ENCODE results near the gene INHBB.
"Not testable (repeated sequence)": the region's sequence is repeated elsewhere in the genome, so short reads cannot be mapped to it uniquely, and the experiment has no call there.

Gene INHBB

DNA sequence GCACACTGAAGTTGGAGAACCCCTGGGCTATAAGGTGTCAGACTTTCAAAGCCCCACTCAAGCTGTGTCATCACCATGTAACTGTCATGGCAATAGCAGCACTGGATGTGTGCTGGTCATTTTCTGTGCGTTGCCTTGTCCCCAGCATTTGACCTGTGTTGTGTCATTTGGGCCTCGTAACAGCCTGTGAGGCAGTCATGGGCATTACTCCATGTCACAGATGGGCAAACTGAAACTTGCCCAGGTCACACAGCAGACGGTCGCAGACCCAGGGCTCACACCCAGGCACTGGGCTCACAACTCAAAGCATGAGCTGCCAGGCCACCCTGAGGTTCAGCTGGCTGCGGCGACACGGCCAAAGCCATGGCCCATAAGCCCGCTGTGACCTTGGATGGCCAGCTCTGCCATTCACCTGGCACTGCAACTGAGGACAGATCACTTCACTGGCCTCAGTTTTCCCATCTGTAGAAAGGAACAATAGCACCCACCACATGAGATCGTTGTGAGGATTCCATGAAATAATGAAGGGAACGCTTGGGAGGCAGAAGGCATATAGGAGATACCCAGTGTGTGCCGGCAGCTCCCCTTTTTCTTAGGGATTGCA lies 36.7 kb downstream of the INHBB start:
- DNase-seq = no peak

DNA sequence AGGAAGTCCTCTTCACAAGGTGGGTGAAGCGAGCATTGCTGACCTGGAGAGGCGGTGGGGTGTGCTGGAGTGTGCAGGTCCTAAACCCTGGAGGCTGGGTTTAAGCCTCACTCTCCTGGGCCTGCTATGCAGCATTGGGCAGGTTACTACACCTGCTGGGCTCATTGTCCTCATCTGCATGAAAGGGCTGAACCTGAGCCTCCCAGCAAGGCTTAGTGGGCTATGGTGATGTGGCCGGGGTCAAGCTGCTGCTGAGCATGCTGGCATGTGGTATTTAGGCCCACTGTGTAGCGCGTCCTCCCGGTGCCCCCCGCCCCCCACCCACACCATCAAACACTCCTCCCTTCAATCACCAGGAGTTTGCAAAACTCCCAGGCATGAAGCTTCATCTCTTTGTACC lies 37.3 kb downstream of the INHBB start:
- no peak for DNase-seq

DNA sequence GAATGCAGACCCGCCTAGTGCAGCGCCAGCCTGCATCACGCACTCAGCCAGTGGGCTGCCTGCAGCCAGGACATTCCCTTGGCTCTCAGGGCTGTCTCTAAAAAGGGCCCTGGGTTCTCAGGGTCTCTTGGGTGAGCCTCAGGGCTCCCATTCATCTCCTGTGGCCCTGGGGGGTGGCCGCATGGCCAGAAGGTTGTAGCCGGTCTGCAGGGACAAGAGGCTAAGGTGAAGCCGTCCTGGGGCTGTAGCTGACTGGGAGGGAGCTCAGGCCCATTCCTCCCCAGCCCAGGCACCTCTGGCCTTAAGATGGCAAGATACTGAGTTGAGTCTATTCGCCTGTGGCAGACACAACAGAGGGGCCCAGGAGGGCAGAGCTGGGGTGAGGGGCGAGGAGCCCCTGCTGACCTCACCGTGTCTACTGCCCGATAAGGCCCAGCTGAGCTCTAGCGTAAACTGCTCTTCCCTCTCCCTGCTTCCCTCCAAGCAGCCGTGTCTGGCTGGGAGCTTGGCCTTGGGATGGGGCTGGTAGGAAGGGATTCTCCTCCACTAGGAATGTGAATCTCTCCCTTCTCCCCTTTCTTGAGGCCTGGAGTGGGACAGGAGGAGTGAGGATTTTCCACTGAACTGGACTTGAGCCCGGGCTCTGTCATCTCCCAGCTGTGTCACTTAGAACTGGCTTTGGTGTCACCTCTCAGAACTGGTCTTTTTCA lies 37.9 kb downstream of the INHBB start:
- no peak for DNase-seq

DNA sequence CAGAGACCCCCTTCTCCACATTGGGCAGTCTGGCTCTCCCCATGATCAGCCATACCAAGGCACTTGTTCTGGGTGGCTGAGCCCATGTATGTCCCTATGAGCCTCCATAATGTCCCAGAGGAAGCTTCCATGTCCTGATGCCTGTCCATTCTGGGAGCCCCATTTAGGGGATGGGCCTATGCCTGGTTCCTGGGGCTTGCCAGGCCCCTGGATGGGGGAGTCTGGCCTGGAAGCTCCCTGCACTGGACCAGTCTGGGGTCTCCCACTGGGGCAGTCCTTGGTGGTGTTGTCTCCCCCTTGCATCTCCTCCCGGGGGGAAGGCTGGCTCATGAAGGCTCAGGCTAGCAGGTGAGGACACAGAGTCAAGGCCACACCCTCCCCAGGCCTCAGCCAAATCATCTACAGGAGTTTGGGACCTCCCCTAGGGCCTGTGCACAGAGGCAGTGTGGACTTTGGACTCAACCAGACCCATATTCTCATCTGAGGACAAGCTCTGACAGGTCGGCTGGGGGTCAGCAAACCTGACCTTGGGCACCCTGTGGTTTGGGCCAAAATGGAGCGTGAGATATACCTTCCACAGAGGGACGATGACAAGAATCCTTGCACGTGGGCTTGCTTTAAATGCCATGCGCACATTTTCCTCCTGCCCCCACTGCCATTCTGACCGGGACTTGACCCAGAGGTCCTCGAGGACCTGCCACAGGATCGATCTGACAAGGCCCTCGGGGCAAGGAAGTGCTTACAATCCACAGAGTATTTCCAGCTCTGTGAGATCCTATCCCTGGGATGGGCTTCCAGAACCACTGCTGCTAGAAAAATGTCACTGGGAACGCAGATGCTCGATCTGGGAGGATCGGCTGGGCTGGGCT lies 38.8 kb downstream of the INHBB start:
- DNase-seq = no peak

DNA sequence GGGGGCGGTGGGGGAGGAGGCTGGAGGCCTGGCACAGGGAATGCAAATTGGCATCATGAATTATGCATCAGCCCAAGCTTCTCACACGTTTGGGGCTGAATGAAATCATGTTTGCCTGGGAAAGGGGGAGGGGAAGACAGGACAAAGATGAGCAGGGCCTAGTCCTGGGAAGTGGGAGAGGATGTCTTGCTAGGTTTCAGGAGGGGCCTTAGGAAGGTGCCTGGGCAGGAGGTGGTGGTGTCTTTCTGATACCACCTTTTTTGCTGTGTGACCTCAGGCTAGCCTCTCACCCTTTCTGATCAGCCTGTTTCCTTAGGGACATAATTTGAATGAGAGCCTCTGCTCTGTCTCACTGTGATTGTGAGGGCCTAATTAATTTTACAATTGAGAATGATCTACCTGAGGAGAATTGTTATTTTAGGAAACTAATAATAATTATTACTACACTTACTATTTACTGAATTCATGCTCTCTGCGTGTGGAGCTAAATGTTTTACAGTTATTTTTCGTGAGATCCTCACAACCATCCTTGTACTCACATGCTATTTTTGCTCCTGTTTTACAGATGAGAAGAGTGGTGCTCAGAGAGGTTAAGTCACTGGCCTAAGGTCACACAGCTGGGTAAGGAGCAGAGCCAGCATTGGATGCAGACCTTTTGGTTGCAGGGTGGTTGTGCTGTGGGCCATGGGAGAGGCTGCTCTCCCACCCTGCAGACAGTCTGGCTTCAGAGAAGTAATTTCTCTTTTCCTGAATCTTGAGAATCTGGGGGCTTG lies 39.6 kb downstream of the INHBB start:
- no peak for DNase-seq

DNA sequence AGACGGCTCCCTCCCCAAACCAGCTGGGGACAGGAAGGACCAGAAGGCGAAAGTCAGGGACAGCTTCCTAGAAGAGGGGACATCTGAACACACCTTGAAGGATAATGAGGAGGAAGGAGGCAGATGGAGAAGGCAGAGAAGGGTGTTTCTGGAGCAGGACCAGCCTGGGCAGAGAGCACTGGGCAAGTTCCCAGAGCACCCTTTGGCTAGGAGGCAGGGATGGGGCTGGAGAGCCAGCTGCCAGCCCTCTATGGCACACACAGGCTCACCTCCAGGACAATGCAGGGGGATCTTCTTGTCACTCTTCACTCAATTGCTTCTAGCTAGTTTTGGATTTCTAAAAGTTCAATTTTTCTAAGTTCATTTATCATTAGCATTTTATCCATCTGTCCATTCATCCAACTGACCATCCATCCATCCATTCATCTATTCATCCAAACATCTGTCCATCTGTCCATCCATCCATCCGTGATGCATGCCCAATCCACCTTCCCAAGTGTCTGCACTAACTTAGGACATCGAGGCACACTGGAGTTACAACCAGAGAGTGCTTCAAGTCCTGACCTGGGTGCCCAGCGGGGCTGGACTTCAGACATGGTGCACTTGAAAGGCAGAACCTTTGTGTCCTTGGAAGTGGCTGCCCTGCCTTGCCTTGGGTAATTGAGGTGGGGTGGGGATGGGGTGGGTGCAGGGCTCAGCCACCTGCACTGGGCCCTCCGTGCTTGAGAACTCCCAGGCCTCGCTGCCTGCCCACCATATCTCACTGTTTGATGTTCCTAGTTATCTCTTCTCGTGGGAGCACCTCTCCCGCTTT lies 42.5 kb downstream of the INHBB start:
- DNase-seq = no peak

DNA sequence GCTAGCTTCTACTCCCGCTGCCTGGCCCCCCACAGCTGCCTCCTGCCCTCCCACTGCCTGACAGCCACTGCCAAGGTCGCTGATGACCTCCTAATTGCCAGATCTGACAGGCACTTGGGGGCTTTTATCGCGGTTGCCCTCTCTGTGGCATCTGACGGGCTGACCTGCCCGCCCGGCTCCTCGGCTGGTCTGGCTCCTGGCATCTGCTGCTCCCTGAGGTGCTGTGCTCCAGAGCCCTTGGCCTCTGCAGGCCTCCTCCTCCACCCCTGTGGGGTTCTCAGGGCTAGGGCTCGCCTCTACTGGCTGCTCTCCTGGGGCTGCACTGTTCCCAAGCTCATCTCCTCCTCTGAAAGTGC lies 43.1 kb downstream of the INHBB start:
- DNase-seq = no peak

DNA sequence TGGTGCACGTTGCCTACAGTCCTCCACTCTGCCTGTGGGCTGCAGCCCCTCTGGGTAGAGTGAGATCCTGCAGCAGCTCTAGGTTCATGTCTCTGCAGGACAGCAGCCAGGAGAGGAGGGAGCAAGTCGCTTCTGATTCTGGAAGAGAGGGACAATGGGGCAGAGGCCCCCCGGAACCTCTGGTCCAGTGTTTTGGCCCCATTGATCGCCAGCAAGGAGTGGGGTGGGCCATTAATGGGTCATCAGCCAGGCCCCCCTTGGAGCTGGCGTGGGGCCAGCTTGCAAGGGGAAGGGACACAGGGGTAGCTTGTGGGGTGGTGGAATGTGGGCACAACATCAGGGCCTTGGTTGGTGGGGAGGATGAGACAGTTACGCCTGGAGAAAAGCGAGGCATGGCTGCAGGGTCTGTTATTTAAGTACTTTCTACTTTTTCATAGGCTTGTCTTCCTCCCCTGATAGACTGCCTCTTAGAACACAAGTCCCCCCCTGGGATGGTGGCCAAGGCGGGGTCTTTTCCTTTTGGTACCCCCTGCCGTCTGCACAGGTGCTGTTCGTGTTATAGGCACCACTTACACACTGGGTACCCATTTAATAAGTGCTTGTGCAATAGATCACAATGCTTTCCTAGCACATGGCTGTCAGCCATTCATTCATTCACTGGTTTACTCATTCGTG lies 44.6 kb downstream of the INHBB start:
- DNase-seq = no peak

DNA sequence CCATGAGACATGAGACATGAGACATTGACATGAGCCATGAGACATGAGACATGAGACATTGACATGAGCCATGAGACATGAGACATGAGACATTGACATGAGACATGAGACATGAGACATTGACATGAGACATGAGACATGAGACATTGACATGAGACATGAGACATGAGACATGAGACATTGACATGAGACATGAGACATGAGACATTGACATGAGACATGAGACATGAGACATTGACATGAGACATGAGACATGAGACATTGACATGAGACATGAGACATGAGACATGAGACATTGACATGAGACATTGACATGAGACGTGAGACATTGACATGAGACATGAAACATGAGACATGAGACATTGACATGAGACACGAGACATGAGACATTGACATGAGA lies 45.4 kb downstream of the INHBB start:
- DNase-seq = not testable (repeated sequence)

DNA sequence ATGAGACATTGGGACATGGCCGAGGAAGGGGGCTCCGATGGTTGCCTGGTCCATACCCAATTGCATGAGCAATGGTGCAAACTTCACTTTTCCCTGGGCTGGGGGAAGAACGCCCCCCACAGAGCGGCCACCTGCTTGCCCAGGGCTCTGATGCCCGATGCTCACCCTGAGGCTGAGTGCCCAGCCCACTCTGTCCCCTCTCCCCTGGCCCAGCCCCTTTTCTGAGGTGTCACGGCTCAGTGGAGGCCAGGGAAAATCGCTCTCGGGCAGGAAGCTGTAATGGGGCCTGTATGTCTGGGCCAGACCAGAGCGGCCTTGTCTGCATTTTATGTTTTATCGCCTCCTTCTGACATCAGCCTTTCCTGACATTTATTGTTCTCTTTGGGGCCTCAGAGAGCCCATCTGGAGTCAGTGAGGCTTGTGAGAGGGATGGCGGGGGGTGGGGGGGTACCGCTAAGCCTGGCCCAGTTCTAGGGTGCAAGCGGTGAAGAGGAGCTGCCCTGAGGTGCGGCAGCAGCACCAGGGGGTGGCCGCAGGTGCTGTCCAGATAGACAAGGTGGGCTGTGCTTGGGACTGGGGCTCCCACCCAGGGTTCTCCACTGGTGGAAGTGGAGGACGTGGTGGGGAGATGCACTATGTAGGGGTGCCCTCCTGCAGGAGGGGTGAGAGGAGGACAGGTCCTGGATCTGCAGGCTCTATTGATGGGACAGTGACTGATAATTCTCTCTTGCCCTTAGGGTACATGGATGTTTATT lies 46.2 kb downstream of the INHBB start:
- DNase-seq = no peak

DNA sequence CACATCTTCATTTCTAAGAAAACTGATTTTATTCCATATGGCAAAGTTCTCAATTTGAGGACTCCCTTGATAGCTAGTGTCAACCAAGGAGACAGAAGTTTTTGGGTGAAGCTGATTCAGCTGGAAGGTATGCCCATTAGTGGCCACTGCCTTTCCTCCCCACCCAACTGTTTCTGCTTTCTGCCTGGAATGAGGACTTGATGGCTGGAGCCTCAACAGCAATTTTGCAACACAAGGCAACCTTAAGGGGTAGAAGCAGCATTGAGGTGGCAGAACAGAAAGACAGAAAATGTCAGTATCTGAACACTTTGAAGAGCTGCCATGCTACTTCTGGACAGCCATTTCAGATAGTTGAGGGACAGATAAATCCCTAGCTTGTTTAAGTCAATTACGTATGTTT lies 47.0 kb downstream of the INHBB start:
- no peak for DNase-seq

DNA sequence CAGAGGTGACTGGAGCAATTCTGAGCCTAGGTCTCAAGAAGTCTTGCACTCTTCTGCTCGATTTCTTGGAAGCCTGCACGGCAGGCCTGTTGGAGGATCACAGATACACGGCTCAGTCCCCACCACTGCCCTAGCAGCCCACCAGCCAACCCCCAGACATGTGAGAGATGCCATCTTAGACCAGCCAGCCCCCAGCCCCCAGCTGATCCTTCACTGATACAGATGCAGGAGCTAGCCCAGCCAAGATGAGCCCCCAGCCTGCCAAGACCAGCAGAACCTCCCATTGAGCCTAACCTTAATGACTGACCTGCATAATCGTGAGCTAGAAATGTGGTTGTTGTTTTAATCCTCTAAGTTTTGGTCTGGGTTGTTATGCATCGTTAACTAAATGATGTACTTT lies 47.5 kb downstream of the INHBB start:
- DNase-seq = no peak

DNA sequence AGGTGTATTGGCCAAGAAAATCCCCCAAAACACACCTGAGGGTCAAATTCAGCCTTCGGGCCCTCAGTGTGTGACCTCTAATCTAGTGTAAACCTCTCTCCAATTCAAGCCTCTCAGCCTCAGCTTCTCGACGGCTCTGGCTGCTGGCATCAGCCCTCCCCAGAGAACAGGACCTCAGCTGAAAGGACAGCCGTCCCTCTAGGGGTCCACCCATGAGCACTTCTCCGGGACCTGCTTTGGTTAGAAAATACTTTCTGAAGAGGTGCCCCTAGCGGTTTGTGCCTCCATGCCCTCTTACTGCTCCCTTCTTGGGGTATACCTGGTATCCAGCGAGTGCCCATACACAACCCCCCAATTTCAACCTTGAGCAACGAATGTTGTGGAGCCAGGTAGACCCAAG lies 48.8 kb downstream of the INHBB start:
- no peak for DNase-seq

DNA sequence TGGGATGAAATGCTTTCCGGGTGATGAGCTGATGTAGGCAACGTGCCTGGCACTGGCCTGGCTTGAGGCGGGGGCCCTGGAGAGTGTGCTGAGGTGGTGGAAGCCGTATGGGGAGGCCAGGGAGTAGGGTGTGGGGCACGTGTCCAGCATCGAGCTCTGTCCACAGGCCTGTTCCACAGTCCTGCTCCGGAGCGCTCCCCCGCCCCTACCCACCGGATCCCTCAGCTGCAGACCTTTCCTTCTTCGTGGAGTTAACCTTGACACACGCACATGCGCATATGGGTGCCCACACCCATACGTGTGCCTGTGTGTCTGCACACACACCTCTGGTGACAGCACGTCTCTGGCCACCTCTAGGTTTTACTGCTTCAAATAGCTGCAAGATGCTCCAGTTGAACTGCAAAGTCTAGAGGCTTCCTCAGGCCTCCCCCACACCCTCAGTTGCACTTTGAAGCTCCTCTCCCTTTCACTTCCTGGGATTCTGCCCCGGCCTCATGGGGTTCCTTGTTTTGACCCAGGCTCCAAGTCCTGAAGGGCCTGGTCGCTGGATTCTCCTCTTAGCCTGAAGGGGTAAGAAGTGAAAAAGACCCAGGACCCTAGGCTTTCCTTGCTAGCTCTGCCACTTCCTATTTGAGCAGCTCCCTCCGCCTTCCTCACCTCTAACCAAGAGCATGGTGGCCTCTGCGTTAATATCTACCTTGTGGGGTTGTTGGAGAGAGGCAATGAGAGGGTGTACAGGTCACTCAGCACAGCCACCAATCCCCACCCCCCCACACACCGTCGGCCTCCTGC lies 49.5 kb downstream of the INHBB start:
- DNase-seq = no peak

DNA sequence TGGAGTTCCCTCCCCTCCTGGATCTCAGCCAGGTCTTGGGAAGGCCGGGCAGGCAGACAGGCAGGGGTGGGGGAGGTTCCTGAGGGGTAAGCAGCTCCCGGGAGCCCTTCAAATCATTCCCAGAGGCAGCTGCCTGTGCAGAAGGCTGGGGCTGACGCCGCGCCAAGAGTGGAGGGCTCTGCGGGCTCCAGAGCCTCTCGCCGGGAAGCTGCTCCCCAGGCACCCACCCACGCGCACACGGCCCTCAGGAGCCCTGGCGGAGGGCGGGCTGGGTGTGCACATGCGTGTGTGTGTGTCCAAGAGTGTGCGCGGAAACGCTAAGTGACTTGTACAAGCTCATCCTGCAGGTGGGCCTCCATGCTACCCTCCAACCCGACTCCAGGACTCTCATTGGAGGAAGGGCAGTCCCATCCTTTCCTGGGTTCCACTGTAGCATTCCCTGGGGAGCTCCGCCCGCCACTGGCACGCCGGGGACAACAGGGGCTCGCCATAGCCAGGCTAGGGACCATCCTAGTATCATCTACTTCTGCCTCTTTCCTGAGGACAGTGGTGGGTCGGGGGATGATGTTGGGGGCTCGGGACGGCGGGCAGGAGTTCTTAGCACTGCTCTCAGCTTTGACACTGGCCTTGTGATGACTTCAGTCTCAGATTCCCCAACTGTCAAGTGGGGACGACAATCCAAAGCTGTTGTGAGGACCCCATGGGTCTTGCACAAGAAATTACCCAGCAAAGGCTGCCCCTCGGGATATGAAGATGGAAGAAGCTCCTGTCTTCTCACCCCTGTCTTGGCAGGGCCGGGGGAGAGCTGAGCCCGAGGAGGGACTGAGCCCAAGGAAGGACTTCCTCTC lies 50.3 kb downstream of the INHBB start:
- no peak for DNase-seq

DNA sequence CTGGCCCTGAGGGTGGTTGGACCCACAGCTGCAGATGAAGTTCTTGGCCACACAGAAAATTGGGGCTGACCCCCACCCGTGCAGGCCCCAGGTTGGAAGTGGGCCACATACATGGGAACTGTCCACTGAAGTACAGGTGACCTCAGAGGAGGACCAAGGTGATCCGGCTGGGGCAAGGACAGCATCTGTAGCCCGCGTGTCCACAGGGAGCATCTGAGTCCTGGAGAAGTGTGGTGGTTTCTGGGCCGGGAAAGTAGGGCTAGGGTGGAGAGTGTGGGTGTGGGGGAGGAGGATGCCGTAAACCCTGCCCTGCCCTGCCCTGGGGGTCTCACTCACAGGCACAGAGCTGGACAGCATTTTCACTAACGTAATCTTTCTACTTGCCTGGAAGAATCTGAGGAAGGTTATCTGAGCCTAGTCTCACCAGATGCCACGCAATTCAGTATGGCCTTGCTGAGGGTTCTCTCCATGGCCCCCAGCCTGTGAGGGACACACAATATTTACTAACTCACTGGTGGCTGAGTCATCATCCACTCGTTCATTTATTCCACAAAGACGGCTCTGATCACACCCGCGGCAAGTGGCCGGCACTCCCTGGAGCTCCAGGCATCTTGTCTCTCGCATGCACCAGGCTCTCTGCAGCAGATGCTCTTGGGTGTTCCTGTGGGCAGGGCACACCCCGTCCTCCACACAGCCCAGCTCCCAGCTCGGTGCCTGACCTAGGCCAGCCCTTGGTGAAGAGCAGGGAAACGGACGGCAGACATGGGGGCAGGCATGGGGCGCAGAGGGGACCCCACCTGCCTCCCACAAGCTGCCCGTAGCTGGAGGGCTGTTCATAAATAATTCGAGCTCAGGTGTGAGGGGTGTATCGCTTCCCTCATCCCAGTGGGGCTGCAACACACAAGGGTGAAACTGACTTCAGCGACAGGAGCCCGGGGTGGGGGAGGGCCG lies 51.2 kb downstream of the INHBB start:
- no peak for DNase-seq

DNA sequence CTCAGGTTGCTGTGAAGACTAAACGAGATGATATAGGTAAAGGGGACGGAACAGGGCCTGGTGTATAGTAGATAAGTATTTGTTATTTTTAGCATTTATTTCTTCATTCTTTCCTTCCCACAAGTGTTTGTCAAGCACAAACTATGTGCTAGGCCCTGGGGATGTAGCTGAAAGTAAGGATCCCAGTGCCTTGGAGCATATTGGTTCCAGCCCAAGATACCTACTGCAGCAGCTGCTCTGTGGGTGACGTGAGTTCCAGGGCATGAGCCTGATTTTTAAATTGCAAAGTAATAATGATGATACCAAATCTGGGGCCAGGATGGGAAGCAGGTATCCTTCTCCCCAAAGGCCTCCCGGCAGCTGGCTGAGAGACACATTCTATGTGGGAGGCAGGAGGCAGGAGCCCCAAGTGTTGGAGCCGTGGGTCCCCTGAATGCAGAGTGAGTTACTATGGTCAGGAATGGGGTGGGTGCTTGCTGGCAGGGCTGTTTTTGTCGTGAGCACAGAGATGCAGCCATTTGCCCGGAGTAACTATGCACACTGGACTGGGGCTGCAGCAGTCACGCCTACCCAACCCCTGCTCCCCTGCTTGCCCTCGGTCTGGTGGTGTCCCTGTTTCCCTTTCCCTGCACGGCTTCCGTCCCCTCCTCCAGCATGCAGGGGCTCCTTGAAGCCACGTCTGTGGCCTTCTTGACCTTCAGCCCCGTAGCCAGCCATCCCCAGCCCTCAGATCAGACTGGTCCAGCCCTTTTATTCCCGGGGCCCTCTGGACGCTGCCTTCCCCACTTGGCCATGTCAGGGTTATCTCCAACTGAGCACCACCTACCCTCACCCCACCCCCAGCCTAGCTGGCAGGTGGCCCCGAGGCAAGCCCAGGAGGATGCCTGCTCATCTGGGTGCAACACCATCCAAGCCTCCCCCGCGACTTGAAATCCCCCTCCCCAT lies 52.4 kb downstream of the INHBB start:
- no peak for DNase-seq
